ENCODE measurements around the gene BYSL.
"Not testable (repeated sequence)": the region's sequence is repeated elsewhere in the genome, so short reads cannot be mapped to it uniquely, and the experiment has no call there.

The BYSL gene

DNA sequence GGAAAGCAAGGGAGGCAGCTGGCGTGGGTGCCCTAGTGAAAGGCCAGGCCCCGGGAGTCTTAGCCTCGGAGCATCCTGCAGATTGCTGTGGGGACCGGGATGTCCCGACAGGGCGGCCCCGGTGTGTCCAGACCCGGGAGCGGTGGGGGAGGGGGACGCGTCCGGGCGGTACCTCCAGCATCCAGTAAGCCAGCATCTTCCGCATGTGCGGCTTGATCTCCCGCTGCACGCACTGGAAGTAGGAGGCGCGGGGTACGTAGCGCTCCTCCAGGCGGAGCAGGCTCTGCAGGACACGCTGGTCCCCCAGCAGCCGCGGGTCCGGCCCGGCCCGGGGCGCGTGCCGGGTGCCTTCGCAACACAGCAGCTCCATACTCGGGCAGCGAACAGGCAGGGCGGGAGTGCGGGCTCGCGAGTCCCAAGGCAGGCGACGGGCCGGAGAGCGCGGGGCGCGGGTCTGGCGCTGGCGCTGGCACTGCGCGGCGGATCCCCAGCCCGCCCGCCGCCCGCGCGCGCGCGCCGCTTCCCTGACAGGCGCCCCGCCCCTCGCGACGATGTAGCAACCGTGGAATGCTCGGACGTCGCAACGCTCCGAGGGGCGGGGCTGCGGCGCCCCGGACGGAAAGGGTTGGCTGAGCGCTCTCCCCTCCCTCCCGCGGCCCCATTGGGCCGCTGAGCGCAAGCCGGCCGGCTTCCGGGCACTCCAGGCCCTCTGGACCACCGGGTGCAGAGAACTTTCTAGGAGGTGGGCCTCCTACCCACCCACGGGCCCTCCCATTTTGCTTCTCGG, 20.2 kb downstream of the BYSL start, which contains the start of gene CCND3:
CCND3 (minus strand) TSS at position 529 of the 787 bp plus-strand sequence; CDS start at position 370, 159 bp downstream.
- TF ChIP-seq, protein P1, sequence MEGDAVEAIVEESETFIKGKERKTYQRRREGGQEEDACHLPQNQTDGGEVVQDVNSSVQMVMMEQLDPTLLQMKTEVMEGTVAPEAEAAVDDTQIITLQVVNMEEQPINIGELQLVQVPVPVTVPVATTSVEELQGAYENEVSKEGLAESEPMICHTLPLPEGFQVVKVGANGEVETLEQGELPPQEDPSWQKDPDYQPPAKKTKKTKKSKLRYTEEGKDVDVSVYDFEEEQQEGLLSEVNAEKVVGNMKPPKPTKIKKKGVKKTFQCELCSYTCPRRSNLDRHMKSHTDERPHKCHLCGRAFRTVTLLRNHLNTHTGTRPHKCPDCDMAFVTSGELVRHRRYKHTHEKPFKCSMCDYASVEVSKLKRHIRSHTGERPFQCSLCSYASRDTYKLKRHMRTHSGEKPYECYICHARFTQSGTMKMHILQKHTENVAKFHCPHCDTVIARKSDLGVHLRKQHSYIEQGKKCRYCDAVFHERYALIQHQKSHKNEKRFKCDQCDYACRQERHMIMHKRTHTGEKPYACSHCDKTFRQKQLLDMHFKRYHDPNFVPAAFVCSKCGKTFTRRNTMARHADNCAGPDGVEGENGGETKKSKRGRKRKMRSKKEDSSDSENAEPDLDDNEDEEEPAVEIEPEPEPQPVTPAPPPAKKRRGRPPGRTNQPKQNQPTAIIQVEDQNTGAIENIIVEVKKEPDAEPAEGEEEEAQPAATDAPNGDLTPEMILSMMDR (conservative IDR thresholded peaks at IDR 0.05; ENCODE audit: low read length): 0 out of 2 replicates have a peak, but pooled peaks have one; percentile 3
- peak within 1 kb of the TSS; percentile 97 for H3K4me3 ChIP-seq (ENCODE audit: low read length)
- peak; percentile 87 for DNase-seq (ENCODE audit: low read depth)

DNA sequence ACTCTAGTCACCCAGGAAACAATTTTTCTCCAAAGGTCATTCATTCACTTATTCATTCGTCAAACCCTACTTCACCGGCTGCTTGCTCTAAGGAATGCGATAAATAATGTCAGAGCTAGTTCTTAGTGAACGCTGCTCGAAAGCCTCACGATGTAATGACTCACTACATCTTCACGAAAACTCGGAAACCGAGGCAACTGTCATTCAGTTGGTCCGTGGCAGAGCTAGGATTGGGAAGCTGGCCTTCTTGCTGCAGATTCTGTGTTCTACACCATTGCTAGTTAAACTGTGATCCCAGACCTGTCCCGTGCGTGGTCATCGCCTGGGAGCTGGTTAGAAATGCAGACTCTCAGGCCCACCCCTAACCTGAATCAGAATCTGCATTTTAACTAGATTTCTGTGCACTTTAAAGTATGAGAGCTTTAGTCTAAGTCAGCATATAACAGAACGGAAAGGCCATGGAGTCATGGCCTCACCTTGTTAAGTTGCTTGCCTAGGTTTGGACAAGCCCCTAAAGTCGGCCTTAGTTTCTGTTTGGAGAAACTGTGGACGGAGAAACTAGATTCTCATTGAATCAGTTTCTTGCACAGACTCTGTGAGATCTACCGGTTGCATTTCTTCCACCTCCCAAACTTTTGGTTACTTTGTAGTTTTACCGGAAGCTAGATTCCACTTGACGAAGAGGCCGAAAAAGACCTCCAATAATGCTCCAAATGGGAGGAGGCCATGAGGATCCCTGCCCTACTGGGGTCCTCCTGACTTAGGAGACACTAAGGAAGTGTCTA, 21.0 kb downstream of the BYSL start:
- H3K4me3 ChIP-seq (ENCODE audit: low read length): peak overlapping the region; percentile 64
- peak; percentile 76 for DNase-seq (ENCODE audit: low read depth)
- TF ChIP-seq, protein P1 (conservative IDR thresholded peaks at IDR 0.05; ENCODE audit: low read length): no peak

DNA sequence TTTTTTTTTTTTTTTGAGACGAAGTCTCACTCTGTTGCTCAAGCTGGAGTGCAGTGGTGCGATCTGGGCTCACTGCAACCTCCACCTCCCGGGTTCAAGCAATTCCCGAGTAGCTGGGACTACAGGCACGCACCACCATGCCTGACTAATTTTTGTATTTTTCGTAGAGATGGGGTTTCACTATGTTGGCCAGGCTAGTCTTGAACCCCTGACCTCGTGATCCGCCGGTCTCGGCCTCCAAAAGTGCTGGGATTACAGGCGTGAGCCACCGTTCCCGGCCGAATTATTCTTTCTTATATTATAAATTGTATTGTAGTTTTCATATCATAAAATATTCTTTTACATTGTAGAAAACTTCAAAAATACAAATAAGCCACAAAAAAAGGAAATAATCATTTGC, 21.6 kb downstream of the BYSL start:
- DNase-seq (ENCODE audit: low read depth); H3K4me3 ChIP-seq (ENCODE audit: low read length): not testable (repeated sequence)

DNA sequence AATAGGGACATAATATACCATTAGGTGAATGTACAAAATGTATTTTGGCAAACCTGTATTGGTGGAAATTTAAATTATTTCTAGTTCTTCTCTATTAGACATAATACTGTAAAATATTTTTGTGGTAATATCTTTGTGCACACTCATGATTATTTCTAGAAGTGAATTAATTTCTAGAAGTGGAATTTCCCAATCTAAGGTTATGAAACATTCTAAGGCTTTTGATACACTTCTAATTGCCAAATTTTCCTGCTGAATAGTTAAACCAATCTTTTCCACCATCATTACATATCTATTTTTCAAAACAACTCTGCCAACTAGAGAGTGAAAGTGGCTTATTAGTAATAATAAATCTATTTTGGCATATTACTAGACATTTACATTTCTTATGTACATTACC, 22.2 kb downstream of the BYSL start:
- no peak overlapping the region for H3K4me3 ChIP-seq (ENCODE audit: low read length)
- DNase-seq (ENCODE audit: low read depth): no peak
- TF ChIP-seq, protein P1 (conservative IDR thresholded peaks at IDR 0.05; ENCODE audit: low read length): no peak

DNA sequence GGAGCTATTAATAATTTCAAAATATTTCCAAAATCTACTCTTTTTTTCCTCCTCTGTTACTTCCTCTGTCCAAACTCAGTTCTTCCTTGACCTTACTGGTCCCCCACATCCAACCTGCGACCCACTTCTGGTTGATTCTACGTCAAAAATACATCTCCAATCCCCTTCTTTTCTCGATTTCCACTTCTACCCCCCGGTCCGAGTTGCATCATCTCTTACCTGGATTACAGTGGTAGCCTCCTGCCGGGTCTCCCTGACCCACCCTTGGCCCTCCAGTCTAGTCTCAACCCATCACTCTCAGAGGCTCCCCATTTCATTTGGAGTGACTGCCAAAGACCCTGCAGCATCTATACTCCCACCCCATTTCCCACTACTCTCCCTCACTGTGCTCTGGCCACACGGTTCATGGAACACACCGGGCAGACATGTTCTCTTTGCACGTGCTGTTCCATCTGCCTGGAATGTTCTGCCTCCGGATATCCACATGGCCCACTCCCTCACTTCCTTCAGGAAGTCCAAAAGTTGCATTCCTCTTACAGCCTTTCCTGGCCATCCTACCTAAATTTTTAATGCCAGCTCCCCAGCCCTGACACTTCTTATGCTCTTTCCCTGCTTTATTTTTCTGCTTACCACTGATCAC, 26.4 kb downstream of the BYSL start:
- DNase-seq (ENCODE audit: low read depth): no peak
- TF ChIP-seq, protein P1 (conservative IDR thresholded peaks at IDR 0.05; ENCODE audit: low read length): no peak
- no peak overlapping the region for H3K4me3 ChIP-seq (ENCODE audit: low read length)

DNA sequence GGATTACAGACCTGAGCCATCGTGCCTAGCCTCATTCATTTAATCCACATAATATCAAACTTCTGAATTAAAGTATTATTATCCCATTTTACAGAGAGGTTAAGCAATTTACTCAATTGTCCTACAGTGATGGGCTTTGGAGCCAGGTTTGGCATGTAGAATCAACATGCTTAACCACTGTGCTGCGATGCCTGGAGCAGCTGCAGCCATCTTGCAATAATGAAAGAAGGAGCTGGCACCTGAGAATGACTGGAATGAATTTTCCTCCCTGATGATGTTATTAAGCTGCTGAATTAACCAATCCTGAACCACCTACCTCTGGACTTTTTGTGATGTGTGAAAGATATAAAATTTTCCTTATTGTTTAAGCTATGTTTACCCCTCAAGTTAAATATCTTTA, 33.4 kb downstream of the BYSL start:
- no peak overlapping the region for H3K4me3 ChIP-seq (ENCODE audit: low read length)
- no peak for DNase-seq (ENCODE audit: low read depth)
- TF ChIP-seq, protein P1 (conservative IDR thresholded peaks at IDR 0.05; ENCODE audit: low read length): no peak

DNA sequence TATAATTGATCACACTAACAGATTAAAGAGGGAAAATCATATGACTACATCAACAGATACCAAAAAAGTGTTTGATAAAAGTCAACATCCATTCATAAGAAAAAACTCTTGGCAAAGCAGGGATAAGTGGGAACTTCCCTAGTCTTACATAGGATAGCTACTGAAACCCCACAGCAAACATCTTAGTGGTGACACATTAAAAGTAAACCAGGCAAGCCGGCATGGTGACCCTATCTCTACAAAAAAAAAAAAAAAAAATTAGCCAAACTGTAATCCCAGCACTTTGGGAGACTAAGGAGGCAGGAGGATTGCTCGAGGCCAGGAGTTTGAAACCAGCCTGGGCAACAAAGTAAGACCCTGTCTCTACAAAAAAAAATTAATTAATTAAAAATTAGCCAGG, 34.1 kb downstream of the BYSL start:
- TF ChIP-seq, protein P1 (conservative IDR thresholded peaks at IDR 0.05; ENCODE audit: low read length): no peak

More for the DNA sequence above, 34.1 kb downstream of the BYSL start:
- no peak overlapping the region for H3K4me3 ChIP-seq (ENCODE audit: low read length)
- DNase-seq (ENCODE audit: low read depth): no peak

Measured in AG10803 (cell line).